IPS DF 6.9 (cell line): ENCODE measurements around the gene PLD1.
"Not testable (repeated sequence)": the region's sequence is repeated elsewhere in the genome, so short reads cannot be mapped to it uniquely, and the experiment has no call there.

ENCODE experiments used
- DNase-seq: peaks from one replicate; pipeline ENCODE4 v3.0.0-alpha.2; 2013; ENCODE audit warnings: low read depth, low spot score
- H3K27ac ChIP-seq: one replicate; pipeline ENCODE4 v1.5.1; 2013; ENCODE audit warnings: low read length, control low read depth
- H3K27me3 ChIP-seq: 2 replicates; pipeline ENCODE4 v1.6.1; 2013; ENCODE audit warnings: mild to moderate bottlenecking, low read length; ENCODE audit not compliant: control insufficient read depth, insufficient read depth
- H3K36me3 ChIP-seq: 2 replicates; pipeline ENCODE4 v1.6.1; 2013; ENCODE audit warnings: low read length; ENCODE audit not compliant: control insufficient read depth, insufficient read depth
- H3K4me1 ChIP-seq: 2 replicates; pipeline ENCODE4 v1.6.1; 2013; ENCODE audit warnings: low read length; ENCODE audit not compliant: control insufficient read depth, insufficient read depth
- H3K4me3 ChIP-seq: 2 replicates; pipeline ENCODE4 v1.5.1; 2013; ENCODE audit warnings: mild to moderate bottlenecking, low read length
- H3K9me3 ChIP-seq: 2 replicates; pipeline ENCODE4 v1.6.1; 2013; ENCODE audit warnings: low read length, inconsistent platforms; ENCODE audit not compliant: control insufficient read depth, insufficient read depth
- WGBS: extraction: QIAGEN DNeasy Blood & Tissue Kit; methylation state at CpG from one replicate; pipeline ENCODE4 v1.1.7; 2013; ENCODE audit warnings: mixed read lengths, missing lambda C conversion rate; ENCODE audit not compliant: insufficient read length, insufficient coverage; 5-methylcytosine and 5-hydroxymethylcytosine counted together

The PLD1 gene

GRCh38 chr3:171809861-171810628 is at the start of gene PLD1:
Gene PLD1, minus strand, starts transcription at chr3:171810483. Its CDS starts 72,432 bp downstream, at chr3:171738051.
- H3K27ac ChIP-seq: no peak within 1 kb of the TSS
- DNase-seq: no peak
- peak within 1 kb of the TSS; percentile 39; the same call in 1 of the 2 replicates for H3K4me3 ChIP-seq
- peaks cover 9% of the 10 kb centered on the region; the same call in 1 of the 2 replicates for H3K27me3 ChIP-seq
- WGBS: no CpG with 5 or more reads among the region's 78 CpGs
- H3K9me3 ChIP-seq: no peaks in the 10 kb centered on the region
- no peaks in the 10 kb centered on the region for H3K36me3 ChIP-seq
- no peaks in the 10 kb centered on the region for H3K4me1 ChIP-seq

- not testable (repeated sequence) for H3K36me3 ChIP-seq, H3K4me3 ChIP-seq, H3K27me3 ChIP-seq, DNase-seq, H3K27ac ChIP-seq, H3K4me1 ChIP-seq, H3K9me3 ChIP-seq
- no CpG with 5 or more reads among the region's 4 CpGs for WGBS
These were observed 48.5 kb upstream of the PLD1 start for GRCh38 chr3:171858770-171859169.

GRCh38 chr3:171854649-171855305 is 44.5 kb upstream of the PLD1 start:
- WGBS: 100% methylated on average over 1 of the region's 2 CpGs
- Histone ChIP-seq H3K4me3 (no peak overlapping the region), H3K36me3 (no peaks in the 10 kb centered on the region), H3K4me1 (no peaks in the 10 kb centered on the region), H3K27me3 (no peaks in the 10 kb centered on the region), H3K27ac (no peak overlapping the region), H3K9me3 (0 out of 2 replicates have a peak, but pooled peaks cover 1% of the 10 kb centered on the region)
- DNase-seq: no peak

GRCh38 chr3:171851660-171852058 is 41.4 kb upstream of the PLD1 start:
- H3K9me3 ChIP-seq: 0 out of 2 replicates have a peak, but pooled peaks cover 1% of the 10 kb centered on the region
- H3K4me3 ChIP-seq: no peak overlapping the region
- H3K27ac ChIP-seq: no peak overlapping the region
- no peak for DNase-seq
- no peaks in the 10 kb centered on the region for H3K4me1 ChIP-seq
- no peaks in the 10 kb centered on the region for H3K36me3 ChIP-seq
- no CpG with 5 or more reads among the region's 5 CpGs for WGBS
- no peaks in the 10 kb centered on the region for H3K27me3 ChIP-seq

- no peak overlapping the region for H3K4me3 ChIP-seq
- no peaks in the 10 kb centered on the region for H3K36me3 ChIP-seq
- H3K27ac ChIP-seq: no peak overlapping the region
- DNase-seq: no peak
- WGBS: no CpG with 5 or more reads among the region's 6 CpGs
- no peaks in the 10 kb centered on the region for H3K9me3 ChIP-seq
- no peaks in the 10 kb centered on the region for H3K4me1 ChIP-seq
- H3K27me3 ChIP-seq: no peaks in the 10 kb centered on the region
These were observed 40.8 kb upstream of the PLD1 start for GRCh38 chr3:171850960-171851659.

GRCh38 chr3:171850320-171850959 is 40.2 kb upstream of the PLD1 start:
- Histone ChIP-seq H3K4me3 (no peak overlapping the region), H3K9me3 (no peaks in the 10 kb centered on the region), H3K27ac (no peak overlapping the region), H3K36me3 (no peaks in the 10 kb centered on the region), H3K4me1 (no peaks in the 10 kb centered on the region), H3K27me3 (no peaks in the 10 kb centered on the region)
- no peak for DNase-seq
- no CpG with 5 or more reads among the region's 6 CpGs for WGBS

GRCh38 chr3:171849617-171850319 is 39.5 kb upstream of the PLD1 start:
- Histone ChIP-seq H3K4me3 (no peak overlapping the region), H3K27me3 (no peaks in the 10 kb centered on the region), H3K9me3 (no peaks in the 10 kb centered on the region), H3K4me1 (no peaks in the 10 kb centered on the region), H3K27ac (no peak overlapping the region), H3K36me3 (no peaks in the 10 kb centered on the region)
- no peak for DNase-seq
- WGBS: no CpG with 5 or more reads among the region's 6 CpGs

- WGBS: no CpG with 5 or more reads among the region's 3 CpGs
- no peaks in the 10 kb centered on the region for H3K27me3 ChIP-seq
- no peaks in the 10 kb centered on the region for H3K4me1 ChIP-seq
- DNase-seq: no peak
- H3K9me3 ChIP-seq: no peaks in the 10 kb centered on the region
- H3K4me3 ChIP-seq: no peak overlapping the region
- no peak overlapping the region for H3K27ac ChIP-seq
- no peaks in the 10 kb centered on the region for H3K36me3 ChIP-seq
These were observed 37.4 kb upstream of the PLD1 start for GRCh38 chr3:171847595-171848259.

- Histone ChIP-seq H3K9me3 (no peaks in the 10 kb centered on the region), H3K27ac (no peak overlapping the region)
- DNase-seq: no peak
These were observed 36.9 kb upstream of the PLD1 start for GRCh38 chr3:171847133-171847532.

More at GRCh38 chr3:171847133-171847532, 36.9 kb upstream of the PLD1 start:
- no peaks in the 10 kb centered on the region for H3K36me3 ChIP-seq
- no CpG with 5 or more reads among the region's 6 CpGs for WGBS
- H3K4me1 ChIP-seq: no peaks in the 10 kb centered on the region
- H3K27me3 ChIP-seq: no peaks in the 10 kb centered on the region
- H3K4me3 ChIP-seq: no peak overlapping the region
